Uterus (tissue), 4 donors: ENCODE data around the gene TXNDC11. TPM values are rescaled to one million over a fixed set of nuclear protein-coding genes. Genes with fewer than 3 reads are reported as not detected.
A peak's percentile ranks its signal among the peaks of the same experiment; 100 is the strongest.

Experiments used
- DNase-seq, 2 donors: peaks; one replicate each; pipeline ENCODE4 v3.0.0-alpha.2; 2019 to 2020
- H3K27ac ChIP-seq, 2 donors: fragments of 200-600 bp; sonication (generic); 1 replicate in 1 of 2; 2 replicates in 1 of 2; pipeline ENCODE4 v1.5.1; 2016 to 2018
- H3K27me3 ChIP-seq, 2 donors: fragments of 200-600 bp; sonication (generic); one replicate each; pipeline ENCODE4 v1.5.1; 2018 to 2019; ENCODE audit warnings: control low read depth in 1 of 2
- H3K36me3 ChIP-seq, 2 donors: fragments of 200-600 bp; sonication (generic); one replicate each; pipeline ENCODE4 v1.5.1; 2019; ENCODE audit warnings: control low read depth in 1 of 2
- H3K4me1 ChIP-seq, 2 donors: fragments of 200-600 bp; sonication (generic); one replicate each; pipeline ENCODE4 v1.5.1; 2018 to 2019; ENCODE audit warnings: control low read depth in 1 of 2
- H3K4me3 ChIP-seq, 2 donors: fragments of 200-600 bp; sonication (generic); 1 replicate in 1 of 2; 2 replicates in 1 of 2; pipeline ENCODE4 v1.5.1; 2018 to 2019; ENCODE audit warnings: mild to moderate bottlenecking in 1 of 2
- H3K9me3 ChIP-seq, 2 donors: fragments of 200-600 bp; sonication (generic); one replicate each; pipeline ENCODE4 v1.5.1; 2019; ENCODE audit warnings: control low read depth in 1 of 2
- POLR2A ChIP-seq, 2 donors: fragments of 450-650 bp; IDR thresholded peaks; one replicate each; pipeline ENCODE4 v1.6.1; 2016; ENCODE audit warnings: antibody characterized with exemption in 2 of 2, mild to moderate bottlenecking in 1 of 2, moderate library complexity in 1 of 2
- intact Hi-C: fragments of 100-400 bp; cut with DNase I; formaldehyde crosslinking; loops from one replicate; pipeline ENCODE4 v1.15.1; 2023; ENCODE audit warnings: low total_unique reads
- total RNA-seq, 4 donors: library from RNA; depleted of rRNA in 3 of 4; stranded (reverse); fragments of >200 nt in 3 of 4; gene quantifications; one replicate each; pipeline versions ENCODE4 v1.1.0 to v1.2.4, GENCODE V29; 2014 to 2023
- TF ChIP-seq, protein P1 (sequence below), 4 experiments: fragments of 200-600 bp in 2 of 4; fragments of 450-650 bp in 2 of 4; sonication (generic) in 2 of 4; IDR thresholded peaks; one replicate each; pipeline ENCODE4 v1.5.1; 2016 to 2019; ENCODE audit warnings: antibody characterized with exemption in 4 of 4, mild to moderate bottlenecking in 2 of 4, moderate library complexity in 1 of 4
- donor health status: DM: yes; HTN: yes; CAD: no.

The TXNDC11 gene
- total RNA-seq, 4 donors from 2014 or later, result 6.1 to 52.0 (median 40.0) TPM

DNA sequence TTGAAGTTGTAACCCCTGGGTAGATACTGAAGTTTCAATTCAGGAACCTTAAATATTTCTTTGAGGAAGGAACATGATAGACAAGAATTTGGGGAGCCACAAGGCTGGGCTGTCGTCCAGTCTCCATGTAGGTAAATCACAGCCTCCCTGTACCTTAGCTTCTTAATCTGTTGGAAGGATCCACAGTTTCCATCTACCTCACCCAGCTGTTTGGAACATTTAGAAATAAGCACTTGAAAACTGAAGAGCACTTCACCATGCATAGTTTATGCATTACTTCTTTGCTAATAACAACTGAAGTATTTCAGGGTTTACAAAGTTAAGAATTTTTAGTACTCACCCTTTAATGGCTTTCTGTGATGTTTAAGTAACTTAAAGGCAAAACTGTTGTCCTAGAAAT, 17.2 kb downstream of the TXNDC11 start:
- Histone ChIP-seq H3K9me3 (no peaks in the 10 kb centered on the region), H3K4me3 (no peak overlapping the region), H3K36me3 (no peaks in the 10 kb centered on the region), H3K27me3 (no peaks in the 10 kb centered on the region), H3K4me1 (no peaks in the 10 kb centered on the region), H3K27ac (no peak overlapping the region)
- TF ChIP-seq POLR2A (IDR thresholded peaks at IDR 0.05), result no peak
- TF ChIP-seq, protein P1, sequence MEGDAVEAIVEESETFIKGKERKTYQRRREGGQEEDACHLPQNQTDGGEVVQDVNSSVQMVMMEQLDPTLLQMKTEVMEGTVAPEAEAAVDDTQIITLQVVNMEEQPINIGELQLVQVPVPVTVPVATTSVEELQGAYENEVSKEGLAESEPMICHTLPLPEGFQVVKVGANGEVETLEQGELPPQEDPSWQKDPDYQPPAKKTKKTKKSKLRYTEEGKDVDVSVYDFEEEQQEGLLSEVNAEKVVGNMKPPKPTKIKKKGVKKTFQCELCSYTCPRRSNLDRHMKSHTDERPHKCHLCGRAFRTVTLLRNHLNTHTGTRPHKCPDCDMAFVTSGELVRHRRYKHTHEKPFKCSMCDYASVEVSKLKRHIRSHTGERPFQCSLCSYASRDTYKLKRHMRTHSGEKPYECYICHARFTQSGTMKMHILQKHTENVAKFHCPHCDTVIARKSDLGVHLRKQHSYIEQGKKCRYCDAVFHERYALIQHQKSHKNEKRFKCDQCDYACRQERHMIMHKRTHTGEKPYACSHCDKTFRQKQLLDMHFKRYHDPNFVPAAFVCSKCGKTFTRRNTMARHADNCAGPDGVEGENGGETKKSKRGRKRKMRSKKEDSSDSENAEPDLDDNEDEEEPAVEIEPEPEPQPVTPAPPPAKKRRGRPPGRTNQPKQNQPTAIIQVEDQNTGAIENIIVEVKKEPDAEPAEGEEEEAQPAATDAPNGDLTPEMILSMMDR (IDR thresholded peaks at IDR 0.05), result no peak
- DNase-seq, result no peak
- intact Hi-C loops, result no loop called here

DNA sequence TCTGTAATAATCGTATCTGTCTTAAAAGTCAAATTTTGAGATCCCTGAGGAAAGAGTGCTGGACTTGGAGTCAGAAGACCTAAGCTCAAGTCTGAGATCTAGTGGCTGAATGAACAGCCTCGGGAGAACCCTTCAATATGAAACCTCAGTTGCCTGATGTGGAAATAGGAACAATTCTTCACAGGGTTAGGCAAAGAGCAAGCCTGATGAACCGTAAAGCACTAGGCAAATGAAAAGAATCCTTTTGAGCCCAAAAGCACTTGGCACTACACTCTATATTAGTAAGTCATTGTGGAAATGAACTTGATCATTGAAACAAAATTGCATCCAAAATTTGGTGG, 20.2 kb downstream of the TXNDC11 start:
- DNase-seq, result no peak
- Histone ChIP-seq H3K4me1 (no peaks in the 10 kb centered on the region), H3K9me3 (no peaks in the 10 kb centered on the region), H3K36me3 (no peaks in the 10 kb centered on the region), H3K4me3 (no peak overlapping the region), H3K27me3 (no peaks in the 10 kb centered on the region), H3K27ac (no peak overlapping the region)
- intact Hi-C loops, result no loop called here
- TF ChIP-seq, protein P1 (IDR thresholded peaks at IDR 0.05), result no peak
- no peak for TF ChIP-seq POLR2A (IDR thresholded peaks at IDR 0.05)

DNA sequence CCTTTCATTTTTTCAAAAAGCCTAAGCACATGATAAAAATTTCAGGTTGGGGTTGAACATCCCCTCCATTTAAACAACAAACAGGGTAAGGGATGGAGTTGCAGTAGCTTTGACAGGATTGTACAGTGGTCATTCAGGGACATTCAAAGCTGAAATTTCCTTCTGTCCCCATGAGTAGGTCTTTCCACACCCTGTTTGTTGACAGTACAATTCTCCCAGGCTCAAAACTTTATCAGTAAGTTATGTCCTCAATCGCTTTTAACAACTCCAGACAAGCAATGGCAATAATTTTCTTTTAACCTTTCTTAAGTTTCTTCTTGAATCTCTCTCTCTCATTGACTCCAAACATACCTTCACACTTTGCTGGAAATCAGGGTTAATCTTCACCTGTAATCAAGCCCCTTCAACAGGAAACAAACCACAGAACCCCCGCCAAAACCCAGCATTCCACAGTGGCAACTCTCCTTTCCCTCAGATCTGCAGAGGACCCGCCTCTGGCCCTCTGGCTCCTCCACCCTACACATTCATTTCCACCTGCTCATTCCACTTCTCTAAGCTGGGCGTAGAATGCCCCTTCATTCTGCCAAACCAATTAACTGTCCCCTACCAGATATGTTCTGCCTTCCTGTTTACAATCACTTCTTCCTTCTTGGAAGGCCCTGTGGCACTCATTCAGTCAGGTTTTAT, 20.7 kb downstream of the TXNDC11 start:
- Histone ChIP-seq H3K36me3 (no peaks in the 10 kb centered on the region), H3K4me1 (no peaks in the 10 kb centered on the region), H3K9me3 (no peaks in the 10 kb centered on the region), H3K27me3 (no peaks in the 10 kb centered on the region), H3K4me3 (no peak overlapping the region), H3K27ac (no peak overlapping the region)
- no peak for TF ChIP-seq POLR2A (IDR thresholded peaks at IDR 0.05)
- TF ChIP-seq, protein P1 (IDR thresholded peaks at IDR 0.05), result no peak
- DNase-seq, result no peak
- intact Hi-C loops, result no loop called here

DNA sequence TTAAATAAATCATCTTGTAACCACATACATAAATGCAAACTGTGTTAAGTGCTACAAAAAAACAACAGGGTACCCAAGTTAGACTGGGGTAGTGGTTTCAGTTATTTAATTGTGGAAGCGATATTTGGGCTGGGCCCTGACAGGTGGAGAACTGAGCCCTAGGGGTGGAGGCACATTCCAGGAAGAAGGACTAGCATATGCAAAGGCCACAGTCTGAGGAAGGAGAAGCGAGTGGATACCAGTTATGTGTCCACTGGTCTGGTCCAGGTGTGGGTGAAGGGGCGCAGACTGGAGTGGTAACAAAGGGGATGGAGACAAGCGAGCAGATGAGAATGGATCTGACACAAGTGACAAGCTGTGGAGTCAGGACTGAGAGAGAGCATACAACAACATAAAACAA, 22.9 kb downstream of the TXNDC11 start:
- no peaks in the 10 kb centered on the region for H3K4me1 ChIP-seq
- TF ChIP-seq POLR2A (IDR thresholded peaks at IDR 0.05), result no peak
- TF ChIP-seq, protein P1 (IDR thresholded peaks at IDR 0.05), result no peak
- H3K27me3 ChIP-seq, result no peaks in the 10 kb centered on the region
- no peaks in the 10 kb centered on the region for H3K9me3 ChIP-seq
- no peak for DNase-seq
- intact Hi-C loops, result loop anchor here (10.0 kb wide), 1 partner anchor 65 kb away; no protein-coding TSS in a partner anchor
- H3K4me3 ChIP-seq, result no peak overlapping the region
- H3K27ac ChIP-seq, result no peak overlapping the region
- no peaks in the 10 kb centered on the region for H3K36me3 ChIP-seq

DNA sequence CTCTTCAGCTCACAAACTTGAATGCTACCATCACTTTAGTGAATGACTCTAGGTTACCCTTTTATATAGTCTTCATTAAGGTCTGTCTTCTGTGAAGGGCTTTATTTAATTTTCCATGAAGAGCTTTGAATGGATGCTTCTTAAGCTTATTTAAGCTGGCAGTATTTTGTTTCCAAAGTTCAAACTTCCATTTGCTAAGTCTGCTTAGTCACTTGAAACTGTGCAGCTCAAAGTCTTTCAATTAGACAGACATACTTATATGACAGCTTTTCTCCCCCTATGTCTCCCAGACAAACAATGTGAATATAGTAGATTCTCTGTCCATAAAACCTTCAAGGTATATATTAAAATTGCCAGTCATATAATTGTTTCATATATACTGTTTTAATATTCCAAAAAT, 23.5 kb downstream of the TXNDC11 start:
- Histone ChIP-seq H3K9me3 (no peaks in the 10 kb centered on the region), H3K27ac (peak overlapping the region in 1 of 2 donors; percentile 23), H3K4me3 (no peak overlapping the region), H3K36me3 (no peaks in the 10 kb centered on the region), H3K27me3 (no peaks in the 10 kb centered on the region), H3K4me1 (no peaks in the 10 kb centered on the region)
- DNase-seq, result no peak
- TF ChIP-seq, protein P1 (IDR thresholded peaks at IDR 0.05), result no peak
- TF ChIP-seq POLR2A (IDR thresholded peaks at IDR 0.05), result no peak
- intact Hi-C loops, result loop anchor here (10.0 kb wide), 1 partner anchor 64 kb away; no protein-coding TSS in a partner anchor
